Stomach (tissue), 4 donors: Measurements from ENCODE around the gene MANBA.

ENCODE experiments used
- EP300 ChIP-seq: sonication (generic); formaldehyde crosslinking; IDR thresholded peaks from one replicate; pipeline ENCODE4 v1.6.1; 2017; ENCODE audit warnings: antibody characterized with exemption
- POLR2A ChIP-seq, 4 donors: fragments of 450-650 bp; IDR thresholded peaks; one replicate each; pipeline ENCODE4 v1.6.1; 2016; ENCODE audit warnings: antibody characterized with exemption in 4 of 4, control low read depth in 2 of 4, mild to moderate bottlenecking in 1 of 4, moderate library complexity in 1 of 4
- POLR2AphosphoS5 ChIP-seq, 3 donors: sonication (generic); formaldehyde crosslinking; IDR thresholded peaks; one replicate each; pipeline ENCODE4 v1.6.1; 2016; ENCODE audit warnings: antibody characterized with exemption in 3 of 3
- TF ChIP-seq, protein P1 (sequence below), 7 experiments: fragments of 450-650 bp in 4 of 7; fragments of 200-600 bp in 3 of 7; sonication (generic) in 3 of 7; IDR thresholded peaks; one replicate each; pipeline ENCODE4 v1.5.1; 2016 to 2019; ENCODE audit warnings: antibody characterized with exemption in 7 of 7, control low read depth in 2 of 7, mild to moderate bottlenecking in 1 of 7

DNA sequence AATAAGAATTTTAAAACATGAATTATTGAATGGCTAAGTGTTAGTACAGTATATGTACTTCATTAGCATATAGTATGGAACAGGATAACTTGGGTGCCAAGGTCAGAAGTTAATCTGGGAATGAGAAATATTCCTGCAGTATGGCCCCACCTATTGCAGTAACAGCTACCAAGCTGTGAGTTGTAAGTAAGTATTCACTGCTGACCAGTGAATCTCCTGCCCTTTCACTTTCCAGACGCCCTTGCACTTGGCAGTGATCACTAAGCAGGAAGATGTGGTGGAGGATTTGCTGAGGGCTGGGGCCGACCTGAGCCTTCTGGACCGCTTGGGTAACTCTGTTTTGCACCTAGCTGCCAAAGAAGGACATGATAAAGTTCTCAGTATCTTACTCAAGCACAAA, 154.5 kb downstream of the MANBA start:
- TF ChIP-seq, protein P1, sequence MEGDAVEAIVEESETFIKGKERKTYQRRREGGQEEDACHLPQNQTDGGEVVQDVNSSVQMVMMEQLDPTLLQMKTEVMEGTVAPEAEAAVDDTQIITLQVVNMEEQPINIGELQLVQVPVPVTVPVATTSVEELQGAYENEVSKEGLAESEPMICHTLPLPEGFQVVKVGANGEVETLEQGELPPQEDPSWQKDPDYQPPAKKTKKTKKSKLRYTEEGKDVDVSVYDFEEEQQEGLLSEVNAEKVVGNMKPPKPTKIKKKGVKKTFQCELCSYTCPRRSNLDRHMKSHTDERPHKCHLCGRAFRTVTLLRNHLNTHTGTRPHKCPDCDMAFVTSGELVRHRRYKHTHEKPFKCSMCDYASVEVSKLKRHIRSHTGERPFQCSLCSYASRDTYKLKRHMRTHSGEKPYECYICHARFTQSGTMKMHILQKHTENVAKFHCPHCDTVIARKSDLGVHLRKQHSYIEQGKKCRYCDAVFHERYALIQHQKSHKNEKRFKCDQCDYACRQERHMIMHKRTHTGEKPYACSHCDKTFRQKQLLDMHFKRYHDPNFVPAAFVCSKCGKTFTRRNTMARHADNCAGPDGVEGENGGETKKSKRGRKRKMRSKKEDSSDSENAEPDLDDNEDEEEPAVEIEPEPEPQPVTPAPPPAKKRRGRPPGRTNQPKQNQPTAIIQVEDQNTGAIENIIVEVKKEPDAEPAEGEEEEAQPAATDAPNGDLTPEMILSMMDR (IDR thresholded peaks at IDR 0.05), result no peak
- no peak for TF ChIP-seq POLR2A (IDR thresholded peaks at IDR 0.05)
- no peak for TF ChIP-seq POLR2AphosphoS5 (IDR thresholded peaks at IDR 0.05)
- TF ChIP-seq EP300, result no peak
